Measurements from ENCODE around the gene DHX34.

Gene DHX34

GRCh38 chr19:47310323-47310722 lies 38.8 kb upstream of the DHX34 start:
- Histone ChIP-seq H3K4me2 (ENCODE audit: low read length) (no peak overlapping the region), H3K9ac (ENCODE audit: low read length) (no peak overlapping the region), H3K27ac (ENCODE audit: low read length) (no peak overlapping the region), H3K27me3 (ENCODE audit: low read depth, low read length) (peaks cover 15% of the 10 kb centered on the region; the same call in 1 of the 2 replicates), H4K20me1 (ENCODE audit: insufficient read depth, low read length) (no peaks in the 10 kb centered on the region), H3K79me2 (ENCODE audit: low read length) (no peaks in the 10 kb centered on the region), H3K36me3 (replicated peaks; ENCODE audit: low read depth, low read length) (no peaks in the 10 kb centered on the region), H3K9me3 (ENCODE audit: insufficient read depth, low read length) (no peaks in the 10 kb centered on the region), H3K4me1 (ENCODE audit: low read length) (peaks cover 3% of the 10 kb centered on the region; the same call in 1 of the 2 replicates), H2AFZ (ENCODE audit: low read depth, low read length) (no peak overlapping the region), H3K4me3 (ENCODE audit: low read length) (no peak overlapping the region)
- TF ChIP-seq EZH2phosphoT487 (IDR thresholded peaks at IDR 0.05; ENCODE audit: low read depth) (no peak), CTCF (IDR thresholded peaks at IDR 0.05; ENCODE audit: low read depth, low read length) (no peak)

GRCh38 chr19:47310819-47311218 lies 38.3 kb upstream of the DHX34 start:
- Histone ChIP-seq H3K4me2 (ENCODE audit: low read length) (no peak overlapping the region), H3K27ac (ENCODE audit: low read length) (no peak overlapping the region), H3K79me2 (ENCODE audit: low read length) (no peaks in the 10 kb centered on the region), H2AFZ (ENCODE audit: low read depth, low read length) (no peak overlapping the region), H4K20me1 (ENCODE audit: insufficient read depth, low read length) (no peaks in the 10 kb centered on the region), H3K36me3 (replicated peaks; ENCODE audit: low read depth, low read length) (no peaks in the 10 kb centered on the region), H3K4me3 (ENCODE audit: low read length) (no peak overlapping the region), H3K9ac (ENCODE audit: low read length) (no peak overlapping the region), H3K9me3 (ENCODE audit: insufficient read depth, low read length) (no peaks in the 10 kb centered on the region), H3K27me3 (ENCODE audit: low read depth, low read length) (peaks cover 15% of the 10 kb centered on the region; the same call in 1 of the 2 replicates), H3K4me1 (ENCODE audit: low read length) (no peaks in the 10 kb centered on the region)
- TF ChIP-seq CTCF (IDR thresholded peaks at IDR 0.05; ENCODE audit: low read depth, low read length) (no peak), EZH2phosphoT487 (IDR thresholded peaks at IDR 0.05; ENCODE audit: low read depth) (no peak)

GRCh38 chr19:47312366-47313006 lies 36.6 kb upstream of the DHX34 start:
- Histone ChIP-seq H3K27me3 (ENCODE audit: low read depth, low read length) (peaks cover 16% of the 10 kb centered on the region; the same call in 1 of the 2 replicates), H3K79me2 (ENCODE audit: low read length) (no peaks in the 10 kb centered on the region), H3K9ac (ENCODE audit: low read length) (no peak overlapping the region), H3K4me2 (ENCODE audit: low read length) (no peak overlapping the region), H4K20me1 (ENCODE audit: insufficient read depth, low read length) (no peaks in the 10 kb centered on the region), H3K4me3 (ENCODE audit: low read length) (no peak overlapping the region), H3K36me3 (replicated peaks; ENCODE audit: low read depth, low read length) (no peaks in the 10 kb centered on the region), H3K27ac (ENCODE audit: low read length) (no peak overlapping the region), H3K4me1 (ENCODE audit: low read length) (no peaks in the 10 kb centered on the region), H2AFZ (ENCODE audit: low read depth, low read length) (no peak overlapping the region), H3K9me3 (ENCODE audit: insufficient read depth, low read length) (no peaks in the 10 kb centered on the region)
- no peak for TF ChIP-seq CTCF (IDR thresholded peaks at IDR 0.05; ENCODE audit: low read depth, low read length)
- no peak for TF ChIP-seq EZH2phosphoT487 (IDR thresholded peaks at IDR 0.05; ENCODE audit: low read depth)

GRCh38 chr19:47313754-47314295 lies 35.3 kb upstream of the DHX34 start:
- Histone ChIP-seq H3K27ac (ENCODE audit: low read length) (no peak overlapping the region), H3K9me3 (ENCODE audit: insufficient read depth, low read length) (no peaks in the 10 kb centered on the region), H3K4me2 (ENCODE audit: low read length) (no peak overlapping the region), H3K79me2 (ENCODE audit: low read length) (no peaks in the 10 kb centered on the region), H3K27me3 (ENCODE audit: low read depth, low read length) (peaks cover 19% of the 10 kb centered on the region), H2AFZ (ENCODE audit: low read depth, low read length) (no peak overlapping the region), H3K4me1 (ENCODE audit: low read length) (no peaks in the 10 kb centered on the region), H3K36me3 (replicated peaks; ENCODE audit: low read depth, low read length) (no peaks in the 10 kb centered on the region), H3K4me3 (ENCODE audit: low read length) (no peak overlapping the region), H4K20me1 (ENCODE audit: insufficient read depth, low read length) (no peaks in the 10 kb centered on the region), H3K9ac (ENCODE audit: low read length) (no peak overlapping the region)
- no peak for TF ChIP-seq CTCF (IDR thresholded peaks at IDR 0.05; ENCODE audit: low read depth, low read length)
- no peak for TF ChIP-seq EZH2phosphoT487 (IDR thresholded peaks at IDR 0.05; ENCODE audit: low read depth)
